GM19240 (cell line): ENCODE results near the gene PRSS57.
"Not testable (repeated sequence)": the region's sequence is repeated elsewhere in the genome, so short reads cannot be mapped to it uniquely, and the experiment has no call there.

ENCODE experiments used
- DNase-seq: peaks from one replicate; pipeline ENCODE4 v3.0.0; 2011; ENCODE audit warnings: low spot score; ENCODE audit not compliant: insufficient read length

The PRSS57 gene

DNA sequence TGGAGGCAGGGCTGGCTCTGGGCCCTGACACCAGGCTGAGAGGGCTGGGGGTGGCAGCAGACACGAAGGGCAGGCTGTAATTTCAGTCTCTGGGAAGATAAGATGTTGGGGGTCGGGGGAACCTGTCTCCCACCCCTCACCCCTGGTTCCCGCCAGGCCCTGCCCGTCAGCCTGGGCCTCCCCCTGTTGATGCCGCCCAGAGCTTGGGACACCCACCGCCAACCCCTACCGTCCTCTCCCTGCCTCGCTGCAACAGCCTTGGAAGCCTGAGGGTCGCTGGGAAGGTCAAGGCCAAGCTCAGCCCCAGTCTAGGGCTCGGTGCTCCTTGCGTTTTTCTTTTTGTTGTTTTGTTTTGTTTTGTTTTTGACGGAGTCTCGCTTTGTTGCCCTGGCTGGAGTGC, 28.0 kb upstream of the PRSS57 start:
- DNase-seq = no peak

DNA sequence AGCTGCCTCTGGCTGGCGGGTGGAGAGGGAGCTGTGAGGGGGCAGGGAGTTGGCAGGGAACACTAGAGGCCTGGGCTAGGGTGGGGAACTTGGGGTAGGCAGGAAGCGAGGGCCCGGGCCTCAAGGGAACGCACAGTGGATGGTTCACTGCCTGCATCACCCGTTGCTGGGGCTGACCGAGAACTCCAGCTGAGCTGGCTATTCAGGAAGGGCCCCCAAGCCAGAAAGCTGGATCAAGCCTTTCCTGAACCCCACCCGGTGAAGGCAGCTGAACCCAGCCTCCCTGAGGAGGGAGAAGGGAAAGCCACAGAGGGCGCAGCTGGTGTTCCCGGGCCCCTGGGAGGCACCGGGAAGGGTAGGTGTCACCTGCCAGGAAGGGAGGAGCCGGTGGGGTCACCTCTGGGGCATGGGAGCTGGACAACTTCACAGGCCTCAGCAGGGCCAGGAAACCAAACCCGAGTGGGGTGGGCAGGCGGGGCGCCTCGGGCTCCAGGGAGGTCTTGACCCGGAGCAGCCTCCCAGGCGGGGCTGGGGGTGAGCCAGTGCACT, 27.4 kb upstream of the PRSS57 start:
- no peak for DNase-seq

DNA sequence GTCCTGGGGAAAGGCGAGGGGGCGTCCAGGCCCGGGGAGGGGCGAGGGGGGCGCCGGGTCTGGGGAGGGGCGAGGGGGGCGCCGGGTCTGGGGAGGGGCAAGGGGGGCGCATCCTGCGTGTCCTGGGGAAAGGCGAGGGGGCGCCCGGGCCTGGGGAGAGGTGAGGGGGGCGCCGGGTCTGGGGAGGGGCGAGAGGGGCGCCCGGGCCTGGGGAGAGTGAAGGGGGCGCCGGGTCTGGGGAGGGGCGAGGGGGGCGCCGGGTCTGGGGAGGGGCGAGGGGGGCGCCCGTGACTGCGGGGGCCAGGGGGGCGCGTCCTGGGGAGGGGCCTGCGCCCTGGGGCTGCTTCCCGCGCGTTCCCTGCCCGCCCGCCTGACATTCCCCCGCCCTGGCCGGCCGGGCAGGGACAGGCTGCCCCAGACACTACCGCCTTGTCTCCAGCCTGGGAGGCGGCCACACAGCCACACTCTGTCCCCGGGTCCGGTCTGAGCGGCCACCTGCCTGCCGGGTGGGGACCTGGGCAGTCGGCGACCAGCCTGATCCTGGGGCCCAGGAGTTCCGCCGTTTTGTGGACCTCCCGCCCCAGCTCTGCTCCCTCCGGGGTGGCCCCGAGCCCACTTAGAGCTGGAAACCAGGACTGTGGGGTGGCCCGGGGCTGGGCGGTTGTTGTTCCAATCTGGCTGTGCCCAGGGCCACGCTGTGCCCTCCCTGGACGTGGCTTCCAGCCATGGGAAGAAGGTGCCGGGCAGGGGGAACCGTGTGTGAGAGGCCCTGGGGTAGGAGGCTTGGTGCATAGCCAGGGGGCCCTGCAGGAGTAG, 25.3 kb upstream of the PRSS57 start:
- no peak for DNase-seq

DNA sequence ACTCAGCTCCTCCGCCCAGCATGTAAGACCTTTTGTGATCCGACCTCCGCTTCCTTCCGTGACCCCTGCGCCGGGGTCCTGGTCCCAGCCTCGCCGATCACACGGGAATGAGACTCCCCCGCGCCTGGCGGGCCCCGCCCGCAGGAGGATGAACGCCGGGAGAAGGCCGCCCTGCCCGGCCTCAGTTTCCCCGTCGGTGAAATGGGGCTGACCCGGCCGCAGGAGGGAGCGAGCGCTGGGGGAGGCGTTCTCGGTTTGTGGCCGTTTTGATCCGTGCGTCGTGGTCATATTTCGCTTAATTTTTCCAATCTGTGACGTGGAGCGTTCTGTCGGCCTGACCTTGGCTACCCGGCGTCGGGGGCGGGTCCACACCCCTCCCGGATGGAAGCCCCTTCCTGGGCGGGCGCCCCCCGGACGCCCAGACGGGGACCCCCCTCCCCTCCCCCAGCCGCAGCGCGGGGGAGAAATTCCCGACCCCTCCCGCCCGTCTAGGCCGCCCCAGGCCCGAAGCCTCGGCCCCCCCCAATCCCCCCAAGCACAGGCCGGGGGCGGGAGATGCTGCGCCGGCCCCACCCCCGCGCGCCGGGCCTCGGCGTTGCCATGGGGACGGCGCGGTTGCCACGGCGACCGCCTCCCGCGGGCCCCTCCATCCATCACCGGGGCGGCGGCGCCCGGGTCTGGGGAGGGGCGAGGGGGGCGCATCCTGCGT, 24.5 kb upstream of the PRSS57 start:
- no peak for DNase-seq

DNA sequence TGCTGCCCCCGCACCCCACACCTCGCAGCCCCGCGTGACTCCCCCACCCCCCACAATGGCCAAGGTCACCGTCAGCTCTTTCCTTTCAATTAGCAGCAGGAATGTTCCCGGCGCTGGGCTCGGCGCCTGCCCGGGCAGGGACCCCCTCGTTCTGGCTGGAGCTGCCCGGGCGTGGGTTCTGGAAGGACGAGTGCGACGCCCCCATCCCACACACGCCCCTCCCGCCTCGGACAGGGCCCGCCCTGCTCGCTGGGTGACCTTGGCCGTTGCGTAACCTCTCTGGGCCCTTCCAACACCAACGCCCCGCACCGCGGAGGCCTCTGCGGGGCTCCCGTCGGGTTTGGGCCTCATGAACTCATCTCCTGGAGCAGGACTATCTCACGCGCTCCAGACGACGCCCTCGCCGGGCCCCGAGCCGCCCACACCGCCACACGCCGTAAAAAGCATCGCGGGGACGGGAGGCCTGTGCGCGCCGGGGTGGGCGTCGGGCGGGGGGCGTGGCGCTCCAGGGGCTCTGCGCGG, 23.8 kb upstream of the PRSS57 start:
- DNase-seq = no peak

DNA sequence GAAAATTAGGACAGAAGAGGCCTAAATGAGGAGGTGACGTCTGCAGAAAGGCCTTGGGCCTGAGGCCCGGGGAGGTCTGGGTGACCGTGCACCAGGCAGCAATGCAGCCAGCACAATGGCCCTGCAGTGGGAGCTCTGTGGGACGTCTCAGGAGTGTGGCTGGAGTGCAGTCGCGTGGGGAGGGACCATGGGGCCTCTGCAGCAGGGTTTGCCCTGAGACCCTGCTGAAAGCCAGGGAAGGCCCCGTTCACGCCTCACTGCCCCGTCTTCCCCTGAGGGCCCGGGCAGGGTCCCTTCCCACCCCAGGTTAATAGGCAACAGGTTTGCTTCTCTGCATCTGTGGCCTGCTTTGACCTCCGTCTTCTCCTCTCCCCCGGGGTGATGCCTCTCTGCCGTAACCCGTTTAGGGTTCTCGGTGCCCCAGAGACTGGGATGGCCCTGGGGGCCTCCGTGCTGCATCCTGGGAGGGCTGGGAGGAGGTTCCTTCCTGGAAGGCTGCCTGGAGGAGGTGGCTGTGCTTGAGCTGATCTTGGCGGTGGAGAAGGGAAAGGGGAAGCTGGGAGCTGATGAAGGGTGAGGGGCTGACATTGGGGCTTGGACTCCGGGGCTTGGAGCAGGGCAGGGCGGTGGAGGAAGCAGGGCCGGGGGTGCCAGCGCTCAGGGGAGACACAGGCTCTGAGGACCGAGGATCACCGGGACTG, 23.1 kb upstream of the PRSS57 start:
- no peak for DNase-seq

DNA sequence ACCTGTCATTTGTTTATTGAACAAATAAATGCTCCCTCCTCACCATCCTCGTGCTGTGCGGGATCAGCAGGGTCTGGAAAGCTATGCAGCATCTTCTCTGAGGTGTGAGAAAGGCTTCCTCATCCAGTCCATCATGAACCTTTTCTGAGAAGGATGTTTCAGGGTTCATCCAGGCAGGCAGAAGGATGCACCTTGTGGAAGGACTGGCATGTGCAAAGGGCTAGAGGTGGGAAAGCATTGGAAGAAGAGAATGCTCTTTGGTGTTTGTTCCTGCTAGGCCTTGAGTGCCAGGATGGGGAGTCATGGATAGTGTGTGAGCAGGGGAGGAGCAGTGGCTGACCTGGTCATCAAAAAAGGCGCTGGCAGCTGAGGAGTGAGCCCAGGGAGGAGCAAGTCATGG, 20.1 kb upstream of the PRSS57 start:
- no peak for DNase-seq

DNA sequence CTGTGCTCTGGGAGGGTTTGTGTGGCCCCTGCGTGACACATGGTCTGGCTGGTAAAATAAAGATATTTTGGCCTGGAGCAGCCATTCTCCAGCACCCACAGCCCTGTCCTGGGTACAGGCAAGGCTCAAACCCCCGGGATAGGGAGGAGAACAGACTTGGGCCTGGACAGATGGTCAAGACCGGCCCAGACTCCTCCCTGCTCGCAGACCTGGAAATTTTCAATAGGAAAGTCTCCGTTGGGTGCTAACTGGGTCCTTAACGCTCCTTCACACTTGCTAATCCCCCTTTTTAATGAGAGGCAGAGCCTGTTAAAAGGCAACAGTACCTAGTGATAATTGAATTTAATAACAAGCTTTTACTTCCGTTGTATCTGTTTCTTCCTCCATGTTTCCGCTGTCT, 16.0 kb upstream of the PRSS57 start:
- no peak for DNase-seq

DNA sequence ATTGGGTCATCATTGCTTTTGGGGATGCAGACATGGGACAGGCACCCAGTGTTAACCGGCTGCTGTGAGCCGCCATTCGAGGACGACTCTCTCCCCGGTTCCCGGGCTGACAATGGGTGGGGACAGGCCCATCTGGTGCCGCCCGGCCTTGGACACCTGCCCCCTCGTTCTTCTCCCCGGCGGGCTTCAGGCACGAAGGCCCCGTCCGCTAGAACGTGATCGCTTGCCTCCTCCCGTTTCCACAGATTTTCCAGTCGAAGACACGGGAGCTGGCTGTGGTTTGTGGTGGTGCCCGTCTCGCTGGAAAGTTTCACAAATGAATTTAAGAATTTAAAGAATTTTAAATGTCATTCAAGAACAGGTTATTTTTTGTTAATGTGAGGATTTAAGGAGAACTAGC, 15.5 kb upstream of the PRSS57 start:
- DNase-seq = no peak

DNA sequence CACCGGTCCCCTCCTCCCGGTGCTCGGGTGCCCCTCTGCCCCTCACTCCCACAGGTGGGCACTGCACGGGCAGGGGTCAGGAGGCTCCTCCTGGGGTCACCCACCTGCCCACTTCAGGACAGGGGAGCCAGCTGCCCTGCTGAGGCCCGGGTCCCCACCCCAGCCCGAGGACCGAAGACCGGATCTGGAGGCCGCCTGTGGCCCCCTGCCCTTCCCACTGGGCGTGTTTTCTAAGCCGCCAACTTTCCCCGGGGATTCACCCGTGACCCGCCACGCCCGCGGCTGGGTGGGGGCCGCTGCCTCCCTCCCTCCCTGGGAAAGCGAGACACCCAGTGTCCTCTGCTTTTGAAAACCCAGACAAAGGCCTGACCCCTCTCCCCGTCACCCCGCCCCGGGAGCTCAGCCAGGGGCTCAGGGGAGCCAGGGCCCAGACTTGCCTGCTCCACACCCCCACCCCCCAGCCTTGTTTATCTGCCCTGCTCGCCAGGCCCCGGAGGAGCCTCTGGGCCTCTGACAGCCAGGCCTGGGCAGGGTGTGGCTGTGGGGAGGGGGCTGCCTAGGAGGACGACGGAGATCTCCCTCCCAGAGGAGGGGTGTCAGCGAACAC, 14.8 kb upstream of the PRSS57 start:
- DNase-seq = no peak

DNA sequence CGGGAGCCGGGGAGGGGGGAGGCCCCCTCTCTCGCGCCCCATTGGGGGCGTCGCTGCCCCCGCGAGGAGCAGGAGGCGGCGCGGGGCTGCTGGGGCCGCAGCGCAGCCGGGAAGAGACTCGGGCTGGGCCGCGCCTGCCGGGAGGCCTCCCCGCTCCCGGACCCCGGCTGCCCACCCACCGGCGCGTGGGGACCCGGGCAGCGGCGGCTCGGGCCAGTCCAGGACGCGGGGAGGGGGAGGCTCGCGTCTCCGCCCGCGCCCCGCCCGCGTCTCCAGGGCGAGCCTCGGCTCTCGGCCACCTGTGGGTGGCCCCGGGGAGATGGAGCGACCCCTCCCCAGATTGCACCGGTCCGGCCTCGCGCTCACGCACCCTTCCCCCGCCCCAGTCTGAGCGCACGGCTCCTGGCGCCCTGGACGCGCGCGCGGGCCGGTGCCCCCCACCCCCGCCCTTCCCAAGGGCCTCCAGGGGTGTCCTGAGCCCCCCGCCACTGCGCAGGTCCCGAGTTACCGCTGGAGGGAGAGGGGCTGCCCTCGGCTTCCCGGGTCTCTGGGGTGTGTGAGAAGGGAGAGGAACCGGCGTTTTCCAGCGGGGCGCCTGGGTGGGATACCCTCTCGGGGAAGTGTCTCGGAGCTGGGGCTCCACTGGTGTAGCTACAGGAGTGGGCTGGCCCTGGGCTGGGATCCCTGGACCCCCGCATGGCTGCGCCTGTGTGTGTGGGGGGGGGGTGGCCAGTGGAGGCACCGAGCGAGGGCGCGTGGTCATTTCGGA, 14.1 kb upstream of the PRSS57 start:
- no peak for DNase-seq

DNA sequence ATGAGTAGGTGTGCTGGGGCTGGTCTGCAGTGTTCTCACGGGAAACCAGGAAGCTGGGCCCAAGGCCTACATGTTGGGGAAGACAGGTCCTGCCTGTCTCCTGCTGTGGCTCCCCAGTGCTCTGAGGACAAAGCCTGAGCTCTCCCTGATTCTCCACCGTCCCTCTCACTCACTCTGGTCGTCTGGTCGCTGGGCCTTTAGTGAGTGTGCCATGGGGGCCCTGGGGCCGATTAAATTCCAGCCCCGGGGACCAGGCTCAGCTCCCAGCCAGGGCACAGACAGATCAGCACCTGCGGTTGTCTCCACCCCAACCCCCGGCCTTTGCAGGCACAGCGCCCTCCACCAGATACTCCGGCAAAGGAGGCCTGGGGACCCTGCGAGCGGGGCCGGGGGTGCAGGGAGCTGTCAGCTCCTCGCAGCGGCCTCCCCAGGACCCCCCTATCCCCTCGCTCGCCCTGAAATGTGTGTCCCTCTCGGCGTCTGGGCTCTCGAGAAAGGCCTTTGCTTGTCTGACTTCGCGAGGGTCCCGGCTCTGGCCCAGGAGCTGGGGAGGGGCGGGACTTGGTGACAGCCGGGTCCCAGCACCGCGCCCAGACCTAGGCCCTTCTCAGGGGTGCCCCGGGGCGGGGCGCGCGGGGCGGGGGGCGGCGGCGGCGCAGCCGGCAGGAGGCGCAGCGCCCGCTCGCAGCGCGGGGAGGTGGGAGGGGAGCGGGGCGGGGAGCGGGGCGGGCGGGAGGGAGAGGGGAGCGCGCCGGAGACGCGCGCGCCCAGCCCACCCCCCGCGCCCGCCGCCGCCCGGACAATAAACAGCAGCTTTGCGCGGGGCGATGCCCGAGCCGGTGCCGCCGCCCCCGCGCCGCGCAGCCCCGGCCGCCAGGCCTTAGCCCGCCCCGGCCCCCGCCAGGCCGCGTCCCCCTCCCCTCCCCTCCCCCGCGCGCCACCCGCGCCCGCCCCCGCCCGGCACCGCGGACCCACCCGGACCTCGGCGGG, 13.2 kb upstream of the PRSS57 start, which contains the start of gene PALM:
Gene PALM, plus strand, starts transcription at position 782 of the 990 bp plus-strand sequence. CDS start 212 bp downstream, outside the sequence.
- DNase-seq = no peak

DNA sequence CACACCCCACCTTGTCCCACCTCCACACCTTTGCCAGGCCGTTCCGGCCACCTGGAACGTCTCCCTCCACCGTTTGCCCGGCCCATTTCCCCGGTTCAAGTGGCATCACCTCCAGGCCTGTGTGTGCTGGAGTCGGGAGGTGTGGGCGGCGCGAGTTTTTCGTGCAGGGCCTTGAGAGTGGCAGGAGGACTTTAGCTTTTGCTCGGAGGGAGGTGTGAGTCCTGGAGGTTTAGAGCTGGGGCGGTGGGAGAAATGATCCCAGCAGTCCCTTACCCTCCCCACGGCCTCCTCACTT, 9.1 kb upstream of the PRSS57 start:
- DNase-seq = no peak

DNA sequence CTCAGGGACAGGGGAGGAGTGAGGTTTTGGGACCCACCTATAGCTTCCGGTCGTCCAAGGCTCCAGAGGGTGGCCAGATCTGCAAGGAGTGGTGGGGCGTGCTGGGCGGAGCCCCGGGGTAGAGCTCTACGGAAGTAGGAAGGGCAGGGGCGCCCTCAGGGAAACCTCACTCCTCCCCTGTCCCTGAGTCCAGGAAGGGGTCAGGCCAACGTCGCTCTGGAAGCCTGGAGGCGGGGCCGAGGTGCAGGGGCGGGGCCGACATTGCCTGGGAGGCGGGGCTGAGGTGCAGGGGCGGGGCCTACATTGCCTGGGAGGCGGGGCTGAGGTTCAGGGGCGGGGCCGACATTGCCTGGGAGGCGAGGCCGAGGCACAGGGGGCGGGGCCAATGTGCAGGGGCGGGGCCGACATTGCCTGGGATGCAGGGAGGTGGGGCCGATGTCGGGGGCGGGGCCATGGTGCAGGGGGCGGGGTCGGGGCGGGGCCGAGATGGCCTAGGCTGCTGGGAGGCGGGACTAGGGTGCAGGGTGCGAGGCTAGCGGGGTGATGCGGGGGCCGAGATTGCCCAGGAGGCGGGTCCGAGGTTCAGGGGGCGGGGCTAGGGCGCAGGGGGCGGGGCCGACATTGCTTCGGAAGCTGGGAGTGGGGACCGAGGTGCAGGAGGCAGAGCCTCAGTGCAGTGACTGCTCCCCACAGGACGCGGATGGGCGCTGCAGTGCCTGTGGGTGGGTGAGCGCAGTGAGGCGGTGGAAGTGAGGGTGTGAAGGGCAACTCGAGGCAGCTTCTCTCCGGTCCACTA, 8.6 kb upstream of the PRSS57 start:
- no peak for DNase-seq

DNA sequence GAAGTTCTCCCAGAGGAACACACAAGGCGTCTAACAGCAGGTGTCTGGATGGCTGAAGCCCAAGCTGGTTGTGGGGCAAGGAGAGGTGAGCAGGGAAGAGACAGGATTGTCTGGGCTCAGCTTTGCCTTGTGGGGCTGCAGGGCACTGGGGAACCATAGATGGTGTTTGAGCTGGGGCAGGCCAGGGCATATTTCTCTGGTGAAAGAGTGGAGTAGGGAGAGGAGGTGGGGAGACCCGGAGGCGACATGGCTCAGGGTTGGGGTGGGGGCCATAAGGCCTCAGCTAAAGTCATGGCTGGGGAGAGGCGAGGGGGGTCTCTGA, 8.0 kb upstream of the PRSS57 start:
- DNase-seq = no peak

DNA sequence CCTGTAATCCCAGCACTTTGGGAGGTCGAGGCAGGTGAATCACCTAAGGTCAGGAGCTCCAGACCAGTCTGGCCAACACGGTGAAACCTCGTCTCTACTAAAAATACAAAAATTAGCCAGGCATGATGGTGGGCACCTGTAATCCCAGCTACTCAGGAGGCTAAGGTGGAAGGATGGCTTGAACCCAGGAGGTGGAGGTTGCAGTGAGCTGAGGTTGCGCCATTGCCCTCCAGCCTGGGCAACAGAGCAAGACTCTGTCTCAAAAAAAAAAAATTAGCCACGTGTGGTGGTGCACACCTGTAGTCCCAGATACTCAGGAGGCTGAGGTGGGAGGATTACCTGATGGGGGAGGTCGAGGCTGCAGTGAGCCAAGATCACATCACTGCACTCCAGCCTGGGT, 7.6 kb upstream of the PRSS57 start:
- not testable (repeated sequence) for DNase-seq

DNA sequence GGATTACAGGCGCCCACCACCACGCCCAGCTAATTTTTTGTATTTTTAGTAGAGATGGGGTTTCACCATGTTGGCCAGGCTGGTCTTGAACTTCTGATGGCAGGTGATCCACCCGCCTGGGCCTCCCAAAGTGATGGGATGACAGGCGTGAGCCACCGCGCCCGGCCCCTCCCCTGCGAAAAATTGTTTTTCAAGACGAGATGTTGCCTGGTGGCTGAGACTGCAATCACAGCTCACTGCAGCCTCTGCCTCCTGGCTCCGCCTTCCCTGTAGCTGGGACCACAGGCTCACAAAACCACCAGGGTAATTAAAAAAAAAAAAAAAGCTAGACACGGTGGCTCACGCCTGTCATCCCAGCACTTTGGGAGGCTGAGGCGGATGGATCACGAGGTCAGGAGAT, 4.6 kb upstream of the PRSS57 start:
- not testable (repeated sequence) for DNase-seq

DNA sequence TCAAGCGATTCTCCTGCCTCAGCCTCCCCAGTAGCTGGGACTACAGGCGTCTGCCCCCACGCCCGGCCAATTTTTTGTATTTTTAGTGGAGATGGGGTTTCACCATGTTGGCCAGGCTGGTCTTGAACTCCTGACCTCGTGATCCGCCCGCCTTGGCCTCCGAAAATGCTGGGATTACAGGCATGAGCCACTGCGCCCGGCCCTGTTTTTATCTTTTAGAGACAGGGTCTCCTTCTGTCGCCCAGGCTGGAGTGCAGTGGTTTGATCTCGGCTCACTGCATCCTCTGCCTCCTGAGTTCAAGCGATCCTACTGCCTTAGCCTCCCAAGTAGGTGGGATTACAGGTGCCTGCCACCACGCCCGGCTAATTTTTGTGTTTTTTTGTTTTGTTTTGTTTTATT, 3.3 kb upstream of the PRSS57 start:
- DNase-seq = not testable (repeated sequence)
